ENCODE data around the gene YWHAH.

YWHAH gene

GRCh38 chr22:31947296-31947695 lies 3.0 kb downstream of the YWHAH start:
- Histone ChIP-seq H3K4me2 (ENCODE audit: low read length) (peak overlapping the region; percentile 16), H3K4me3 (ENCODE audit: low read length) (no peak overlapping the region), H3K36me3 (ENCODE audit: control insufficient read depth, insufficient read depth, low read length) (peaks cover 7% of the 10 kb centered on the region), H3K23ac (ENCODE audit: low read length) (no peak overlapping the region), H2BK120ac (ENCODE audit: low read depth, low read length) (no peak overlapping the region), H3K79me1 (ENCODE audit: low read length) (peaks cover 16% of the 10 kb centered on the region), H4K5ac (ENCODE audit: low read length) (no peak overlapping the region), H3K27ac (ENCODE audit: low read depth, low read length) (no peak overlapping the region), H2BK5ac (ENCODE audit: low read length) (no peak overlapping the region), H3K79me2 (ENCODE audit: control insufficient read depth, insufficient read depth, low read length) (peaks cover 71% of the 10 kb centered on the region), H4K8ac (ENCODE audit: low read depth, low read length) (no peak overlapping the region), H3K27me3 (ENCODE audit: insufficient read depth, low read length, poor library complexity) (no peaks in the 10 kb centered on the region), H3K4ac (ENCODE audit: low read depth, low read length) (no peak overlapping the region), H3K18ac (ENCODE audit: low read length) (no peak overlapping the region), H3K56ac (ENCODE audit: low read length) (peak overlapping the region; percentile 27), H3K4me1 (ENCODE audit: control insufficient read depth, low read depth, low read length) (peaks cover 4% of the 10 kb centered on the region), H3K9ac (ENCODE audit: low read length) (peak overlapping the region; percentile 27), H2AK5ac (ENCODE audit: low read length) (no peak overlapping the region), H2BK15ac (replicated peaks; ENCODE audit: low read depth) (no peak overlapping the region)
- WGBS (ENCODE audit: extremely low coverage, insufficient coverage, low lambda C conversion rate), result no CpG with 5 or more reads among the region's 2 CpGs
- DNase-seq, result peak; percentile 43

GRCh38 chr22:31948002-31948401 lies 3.7 kb downstream of the YWHAH start:
- no peak overlapping the region for H2BK15ac ChIP-seq (replicated peaks; ENCODE audit: low read depth)
- no peak overlapping the region for H3K9ac ChIP-seq (ENCODE audit: low read length)
- H3K36me3 ChIP-seq (ENCODE audit: control insufficient read depth, insufficient read depth, low read length), result peaks cover 7% of the 10 kb centered on the region
- no peak overlapping the region for H4K8ac ChIP-seq (ENCODE audit: low read depth, low read length)
- no peak overlapping the region for H3K4me2 ChIP-seq (ENCODE audit: low read length)
- no peak overlapping the region for H3K18ac ChIP-seq (ENCODE audit: low read length)
- no peak overlapping the region for H2BK5ac ChIP-seq (ENCODE audit: low read length)
- no peak overlapping the region for H3K27ac ChIP-seq (ENCODE audit: low read depth, low read length)
- H3K4me3 ChIP-seq (ENCODE audit: low read length), result no peak overlapping the region
- peaks cover 16% of the 10 kb centered on the region for H3K79me1 ChIP-seq (ENCODE audit: low read length)
- peaks cover 78% of the 10 kb centered on the region for H3K79me2 ChIP-seq (ENCODE audit: control insufficient read depth, insufficient read depth, low read length)
- WGBS (ENCODE audit: extremely low coverage, insufficient coverage, low lambda C conversion rate), result no CpG with 5 or more reads among the region's 8 CpGs
- H4K5ac ChIP-seq (ENCODE audit: low read length), result no peak overlapping the region
- no peak overlapping the region for H2BK120ac ChIP-seq (ENCODE audit: low read depth, low read length)
- peaks cover 4% of the 10 kb centered on the region for H3K4me1 ChIP-seq (ENCODE audit: control insufficient read depth, low read depth, low read length)
- no peaks in the 10 kb centered on the region for H3K27me3 ChIP-seq (ENCODE audit: insufficient read depth, low read length, poor library complexity)
- no peak overlapping the region for H3K4ac ChIP-seq (ENCODE audit: low read depth, low read length)
- no peak overlapping the region for H3K56ac ChIP-seq (ENCODE audit: low read length)
- no peak overlapping the region for H2AK5ac ChIP-seq (ENCODE audit: low read length)
- H3K23ac ChIP-seq (ENCODE audit: low read length), result no peak overlapping the region
- DNase-seq, result no peak

DNA sequence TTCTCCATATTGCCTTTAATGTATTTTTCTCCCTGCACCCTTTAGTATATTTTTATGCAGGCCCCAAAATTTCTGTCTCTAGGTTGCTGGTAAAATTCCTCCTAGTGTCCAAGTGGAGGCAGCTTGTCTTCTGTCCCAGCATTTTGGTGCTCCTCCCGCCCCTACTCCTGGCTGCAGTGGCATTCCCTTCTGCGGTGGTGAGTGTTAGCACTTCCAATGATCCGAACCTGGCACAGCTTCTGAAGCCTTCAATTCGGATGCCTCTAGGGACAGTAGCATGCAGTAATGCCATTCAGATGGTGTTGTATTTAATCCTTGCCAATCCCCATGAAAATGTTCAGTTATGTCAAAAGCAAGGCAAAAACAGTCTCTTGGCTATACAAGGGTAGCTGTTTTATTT lies 5.9 kb downstream of the YWHAH start:
- peaks cover 7% of the 10 kb centered on the region for H3K4me1 ChIP-seq (ENCODE audit: control insufficient read depth, low read depth, low read length)
- no peak overlapping the region for H4K8ac ChIP-seq (ENCODE audit: low read depth, low read length)
- H3K79me1 ChIP-seq (ENCODE audit: low read length), result peaks cover 20% of the 10 kb centered on the region
- H3K18ac ChIP-seq (ENCODE audit: low read length), result no peak overlapping the region
- no peak for DNase-seq
- no peak overlapping the region for H3K4me3 ChIP-seq (ENCODE audit: low read length)
- H3K4me2 ChIP-seq (ENCODE audit: low read length), result no peak overlapping the region
- no peak overlapping the region for H3K23ac ChIP-seq (ENCODE audit: low read length)
- peaks cover 92% of the 10 kb centered on the region for H3K79me2 ChIP-seq (ENCODE audit: control insufficient read depth, insufficient read depth, low read length)
- H4K5ac ChIP-seq (ENCODE audit: low read length), result no peak overlapping the region
- no CpG with 5 or more reads among the region's 4 CpGs for WGBS (ENCODE audit: extremely low coverage, insufficient coverage, low lambda C conversion rate)
- no peak overlapping the region for H2AK5ac ChIP-seq (ENCODE audit: low read length)
- H3K36me3 ChIP-seq (ENCODE audit: control insufficient read depth, insufficient read depth, low read length), result peaks cover 7% of the 10 kb centered on the region
- H3K27me3 ChIP-seq (ENCODE audit: insufficient read depth, low read length, poor library complexity), result no peaks in the 10 kb centered on the region
- no peak overlapping the region for H3K27ac ChIP-seq (ENCODE audit: low read depth, low read length)
- H2BK120ac ChIP-seq (ENCODE audit: low read depth, low read length), result no peak overlapping the region
- H3K4ac ChIP-seq (ENCODE audit: low read depth, low read length), result no peak overlapping the region
- H3K9ac ChIP-seq (ENCODE audit: low read length), result no peak overlapping the region
- H2BK5ac ChIP-seq (ENCODE audit: low read length), result no peak overlapping the region
- no peak overlapping the region for H2BK15ac ChIP-seq (replicated peaks; ENCODE audit: low read depth)
- no peak overlapping the region for H3K56ac ChIP-seq (ENCODE audit: low read length)

DNA sequence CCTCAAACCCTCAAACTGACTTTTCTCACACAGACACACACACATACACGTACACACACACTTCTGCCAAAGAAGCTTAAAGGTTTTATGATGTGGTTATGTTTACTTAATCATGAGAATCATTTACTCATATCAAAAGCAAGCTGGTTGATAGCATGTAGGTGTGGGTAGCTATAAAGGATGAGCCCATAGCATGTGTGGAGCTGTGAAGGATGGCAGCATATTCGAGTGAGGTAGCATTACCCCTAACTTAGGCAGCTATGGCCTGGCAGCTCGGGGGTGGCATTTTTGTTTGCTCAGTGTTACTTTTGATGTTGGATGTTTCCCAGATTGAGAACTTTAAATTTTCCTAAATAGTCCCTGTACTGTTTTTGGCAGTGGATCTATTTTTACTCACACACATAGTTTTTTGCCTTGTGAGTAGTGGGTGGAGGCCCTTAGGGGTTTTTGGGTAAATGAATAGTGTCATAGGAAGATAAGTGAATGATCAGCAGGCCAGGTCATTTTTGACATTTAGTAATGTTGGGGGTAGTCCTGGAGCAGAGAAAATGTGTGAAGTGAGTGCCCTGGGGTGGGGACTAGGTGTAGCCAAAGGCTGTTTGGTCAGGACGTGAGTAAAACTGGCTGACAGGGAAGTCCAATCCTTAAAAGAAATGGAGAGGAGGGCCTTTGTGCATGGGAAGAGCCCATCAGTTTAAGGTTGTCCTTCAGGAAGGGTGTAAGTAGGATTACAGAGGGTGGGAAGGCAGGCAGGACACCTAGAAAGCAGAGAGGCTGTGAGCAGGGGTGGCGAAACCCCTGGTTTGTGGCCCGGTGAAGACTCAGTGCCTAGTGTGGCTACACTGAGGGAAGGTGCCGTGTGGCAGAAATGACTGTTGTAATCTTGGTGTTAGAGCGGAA lies 7.1 kb downstream of the YWHAH start:
- H3K18ac ChIP-seq (ENCODE audit: low read length), result no peak overlapping the region
- no peak overlapping the region for H2BK15ac ChIP-seq (replicated peaks; ENCODE audit: low read depth)
- no peak overlapping the region for H3K4me2 ChIP-seq (ENCODE audit: low read length)
- peak overlapping the region; percentile 20 for H3K9ac ChIP-seq (ENCODE audit: low read length)
- H3K56ac ChIP-seq (ENCODE audit: low read length), result peak overlapping the region; percentile 39
- peaks cover 7% of the 10 kb centered on the region for H3K4me1 ChIP-seq (ENCODE audit: control insufficient read depth, low read depth, low read length)
- H2BK120ac ChIP-seq (ENCODE audit: low read depth, low read length), result no peak overlapping the region
- H3K36me3 ChIP-seq (ENCODE audit: control insufficient read depth, insufficient read depth, low read length), result peaks cover 12% of the 10 kb centered on the region
- peaks cover 86% of the 10 kb centered on the region for H3K79me2 ChIP-seq (ENCODE audit: control insufficient read depth, insufficient read depth, low read length)
- no peak overlapping the region for H2BK5ac ChIP-seq (ENCODE audit: low read length)
- H3K27me3 ChIP-seq (ENCODE audit: insufficient read depth, low read length, poor library complexity), result no peaks in the 10 kb centered on the region
- no peak overlapping the region for H3K4ac ChIP-seq (ENCODE audit: low read depth, low read length)
- no peak overlapping the region for H4K8ac ChIP-seq (ENCODE audit: low read depth, low read length)
- H2AK5ac ChIP-seq (ENCODE audit: low read length), result no peak overlapping the region
- H3K23ac ChIP-seq (ENCODE audit: low read length), result no peak overlapping the region
- no CpG with 5 or more reads among the region's 8 CpGs for WGBS (ENCODE audit: extremely low coverage, insufficient coverage, low lambda C conversion rate)
- H3K27ac ChIP-seq (ENCODE audit: low read depth, low read length), result no peak overlapping the region
- no peak overlapping the region for H3K4me3 ChIP-seq (ENCODE audit: low read length)
- no peak for DNase-seq
- H4K5ac ChIP-seq (ENCODE audit: low read length), result no peak overlapping the region
- peaks cover 27% of the 10 kb centered on the region for H3K79me1 ChIP-seq (ENCODE audit: low read length)

DNA sequence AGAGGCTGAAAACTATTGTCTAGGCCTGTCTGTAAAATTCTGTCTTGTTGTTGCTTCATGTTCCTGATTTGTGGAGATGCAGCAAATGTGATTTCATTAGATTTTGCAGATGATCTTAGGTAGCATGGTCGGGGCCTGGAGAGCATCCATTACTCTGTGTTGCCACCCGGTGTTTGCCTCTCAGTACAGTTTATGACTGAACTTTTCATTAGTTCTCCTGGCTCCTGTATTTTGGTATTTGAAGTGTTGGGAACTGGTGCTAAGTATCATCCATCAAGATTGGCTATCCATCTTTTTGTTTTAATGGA lies 7.7 kb downstream of the YWHAH start:
- H3K4me2 ChIP-seq (ENCODE audit: low read length), result no peak overlapping the region
- no peaks in the 10 kb centered on the region for H3K27me3 ChIP-seq (ENCODE audit: insufficient read depth, low read length, poor library complexity)
- no peak overlapping the region for H4K5ac ChIP-seq (ENCODE audit: low read length)
- peaks cover 29% of the 10 kb centered on the region for H3K79me1 ChIP-seq (ENCODE audit: low read length)
- H2BK15ac ChIP-seq (replicated peaks; ENCODE audit: low read depth), result no peak overlapping the region
- peaks cover 17% of the 10 kb centered on the region for H3K36me3 ChIP-seq (ENCODE audit: control insufficient read depth, insufficient read depth, low read length)
- no peak overlapping the region for H3K4ac ChIP-seq (ENCODE audit: low read depth, low read length)
- H3K18ac ChIP-seq (ENCODE audit: low read length), result no peak overlapping the region
- no peak overlapping the region for H2AK5ac ChIP-seq (ENCODE audit: low read length)
- no peak overlapping the region for H4K8ac ChIP-seq (ENCODE audit: low read depth, low read length)
- H3K9ac ChIP-seq (ENCODE audit: low read length), result no peak overlapping the region
- no peak overlapping the region for H3K23ac ChIP-seq (ENCODE audit: low read length)
- peaks cover 82% of the 10 kb centered on the region for H3K79me2 ChIP-seq (ENCODE audit: control insufficient read depth, insufficient read depth, low read length)
- no peak overlapping the region for H3K27ac ChIP-seq (ENCODE audit: low read depth, low read length)
- no peak overlapping the region for H2BK120ac ChIP-seq (ENCODE audit: low read depth, low read length)
- no peak overlapping the region for H3K4me3 ChIP-seq (ENCODE audit: low read length)
- no peak overlapping the region for H3K56ac ChIP-seq (ENCODE audit: low read length)
- peaks cover 7% of the 10 kb centered on the region for H3K4me1 ChIP-seq (ENCODE audit: control insufficient read depth, low read depth, low read length)
- no peak overlapping the region for H2BK5ac ChIP-seq (ENCODE audit: low read length)
- no peak for DNase-seq
- no CpG with 5 or more reads among the region's 2 CpGs for WGBS (ENCODE audit: extremely low coverage, insufficient coverage, low lambda C conversion rate)

GRCh38 chr22:31952472-31952871 lies 8.1 kb downstream of the YWHAH start:
- Histone ChIP-seq H2BK15ac (replicated peaks; ENCODE audit: low read depth) (no peak overlapping the region), H3K79me2 (ENCODE audit: control insufficient read depth, insufficient read depth, low read length) (peaks cover 78% of the 10 kb centered on the region), H3K4ac (ENCODE audit: low read depth, low read length) (no peak overlapping the region), H2BK120ac (ENCODE audit: low read depth, low read length) (no peak overlapping the region), H3K4me2 (ENCODE audit: low read length) (no peak overlapping the region), H3K23ac (ENCODE audit: low read length) (no peak overlapping the region), H3K36me3 (ENCODE audit: control insufficient read depth, insufficient read depth, low read length) (peaks cover 17% of the 10 kb centered on the region), H3K9ac (ENCODE audit: low read length) (no peak overlapping the region), H4K8ac (ENCODE audit: low read depth, low read length) (no peak overlapping the region), H3K56ac (ENCODE audit: low read length) (no peak overlapping the region), H3K4me1 (ENCODE audit: control insufficient read depth, low read depth, low read length) (peaks cover 7% of the 10 kb centered on the region), H3K18ac (ENCODE audit: low read length) (no peak overlapping the region), H2AK5ac (ENCODE audit: low read length) (no peak overlapping the region), H3K27ac (ENCODE audit: low read depth, low read length) (no peak overlapping the region), H3K27me3 (ENCODE audit: insufficient read depth, low read length, poor library complexity) (no peaks in the 10 kb centered on the region), H4K5ac (ENCODE audit: low read length) (no peak overlapping the region), H3K4me3 (ENCODE audit: low read length) (no peak overlapping the region), H3K79me1 (ENCODE audit: low read length) (peaks cover 28% of the 10 kb centered on the region), H2BK5ac (ENCODE audit: low read length) (no peak overlapping the region)
- DNase-seq, result no peak
- no CpG with 5 or more reads among the region's 2 CpGs for WGBS (ENCODE audit: extremely low coverage, insufficient coverage, low lambda C conversion rate)
